ENCODE data around the gene CIDEB.
A peak's percentile ranks its signal among the peaks of the same experiment; 100 is the strongest.

CIDEB gene

GRCh38 chr14:24332268-24332993, 24.7 kb upstream of the CIDEB start:
- DNase-seq (ENCODE audit: low spot score) = peak; percentile 93

GRCh38 chr14:24331731-24332267, 24.0 kb upstream of the CIDEB start:
- no peak for DNase-seq (ENCODE audit: low spot score)

- DNase-seq (ENCODE audit: low spot score) = no peak
Observed at GRCh38 chr14:24330973-24331674, 23.3 kb upstream of the CIDEB start.

GRCh38 chr14:24329736-24330135, 22.0 kb upstream of the CIDEB start:
- peak; percentile 73 for DNase-seq (ENCODE audit: low spot score)

GRCh38 chr14:24329073-24329663, 21.4 kb upstream of the CIDEB start:
- no peak for DNase-seq (ENCODE audit: low spot score)

GRCh38 chr14:24327914-24328313, 20.1 kb upstream of the CIDEB start:
- peak; percentile 32 for DNase-seq (ENCODE audit: low spot score)

GRCh38 chr14:24327303-24327702, 19.5 kb upstream of the CIDEB start:
- DNase-seq (ENCODE audit: low spot score) = no peak

GRCh38 chr14:24325963-24326362, 18.2 kb upstream of the CIDEB start:
- no peak for DNase-seq (ENCODE audit: low spot score)

GRCh38 chr14:24325041-24325530, 17.3 kb upstream of the CIDEB start:
- DNase-seq (ENCODE audit: low spot score) = no peak

GRCh38 chr14:24324024-24324423, 16.2 kb upstream of the CIDEB start:
- no peak for DNase-seq (ENCODE audit: low spot score)

GRCh38 chr14:24323341-24323740, 15.6 kb upstream of the CIDEB start:
- DNase-seq (ENCODE audit: low spot score) = no peak

GRCh38 chr14:24322672-24323071, 14.9 kb upstream of the CIDEB start:
- no peak for DNase-seq (ENCODE audit: low spot score)

- DNase-seq (ENCODE audit: low spot score) = no peak
Observed at GRCh38 chr14:24321212-24321975, 13.6 kb upstream of the CIDEB start.

GRCh38 chr14:24317141-24317928, 9.6 kb upstream of the CIDEB start:
- no peak for DNase-seq (ENCODE audit: low spot score)

- DNase-seq (ENCODE audit: low spot score) = no peak
Observed at GRCh38 chr14:24316597-24316950, 8.8 kb upstream of the CIDEB start.

GRCh38 chr14:24315807-24316596, 8.2 kb upstream of the CIDEB start:
- DNase-seq (ENCODE audit: low spot score) = no peak

GRCh38 chr14:24315243-24315806, 7.5 kb upstream of the CIDEB start:
- no peak for DNase-seq (ENCODE audit: low spot score)

GRCh38 chr14:24314377-24315193, 6.8 kb upstream of the CIDEB start:
- no peak for DNase-seq (ENCODE audit: low spot score)

- DNase-seq (ENCODE audit: low spot score) = no peak
Observed at GRCh38 chr14:24313913-24314312, 6.1 kb upstream of the CIDEB start.

Measured in activated CD4-positive, alpha-beta T cell treated with anti-CD3 and anti-CD28 coated beads, Interleukin-2, Interleukin-4, amounts not matched to agents 100 ng/mL and 50 ng/mL, durations not matched to agents 16 hours and 8 hours (primary cell).